HL-60 (cell line): ENCODE data around the gene ARHGEF12.

Experiments
- CTCF ChIP-seq: IDR thresholded peaks from one replicate; pipeline ENCODE4 v1.5.1; 2011; ENCODE audit warnings: low read length, control low read depth, inconsistent platforms; ENCODE audit not compliant: insufficient read depth
- GABPA ChIP-seq: IDR thresholded peaks from 2 replicates; pipeline ENCODE4 v1.6.1; 2012; ENCODE audit warnings: low read depth
- POLR2AphosphoS5 ChIP-seq: IDR thresholded peaks from 2 replicates; pipeline ENCODE4 v1.6.1; 2012; ENCODE audit warnings: low read depth

GRCh38 chr11:120536091-120536796 is 200.0 kb downstream of the ARHGEF12 start:
- no peak for TF ChIP-seq CTCF
- no peak for TF ChIP-seq POLR2AphosphoS5
- TF ChIP-seq GABPA: no peak
